ENCODE data around the gene DISP2. TPM values are rescaled to one million over a fixed set of nuclear protein-coding genes. Genes with fewer than 3 reads are reported as not detected.
A peak's percentile ranks its signal among the peaks of the same experiment; 100 is the strongest.

Gene DISP2
- total and polyA plus RNA-seq, 9 of the 15 experiments (the other 6 are each of a cell fraction or from before 2014, with no cell fraction given), result 0.06 to 0.89 (median 0.15) TPM; not detected in 1

DNA sequence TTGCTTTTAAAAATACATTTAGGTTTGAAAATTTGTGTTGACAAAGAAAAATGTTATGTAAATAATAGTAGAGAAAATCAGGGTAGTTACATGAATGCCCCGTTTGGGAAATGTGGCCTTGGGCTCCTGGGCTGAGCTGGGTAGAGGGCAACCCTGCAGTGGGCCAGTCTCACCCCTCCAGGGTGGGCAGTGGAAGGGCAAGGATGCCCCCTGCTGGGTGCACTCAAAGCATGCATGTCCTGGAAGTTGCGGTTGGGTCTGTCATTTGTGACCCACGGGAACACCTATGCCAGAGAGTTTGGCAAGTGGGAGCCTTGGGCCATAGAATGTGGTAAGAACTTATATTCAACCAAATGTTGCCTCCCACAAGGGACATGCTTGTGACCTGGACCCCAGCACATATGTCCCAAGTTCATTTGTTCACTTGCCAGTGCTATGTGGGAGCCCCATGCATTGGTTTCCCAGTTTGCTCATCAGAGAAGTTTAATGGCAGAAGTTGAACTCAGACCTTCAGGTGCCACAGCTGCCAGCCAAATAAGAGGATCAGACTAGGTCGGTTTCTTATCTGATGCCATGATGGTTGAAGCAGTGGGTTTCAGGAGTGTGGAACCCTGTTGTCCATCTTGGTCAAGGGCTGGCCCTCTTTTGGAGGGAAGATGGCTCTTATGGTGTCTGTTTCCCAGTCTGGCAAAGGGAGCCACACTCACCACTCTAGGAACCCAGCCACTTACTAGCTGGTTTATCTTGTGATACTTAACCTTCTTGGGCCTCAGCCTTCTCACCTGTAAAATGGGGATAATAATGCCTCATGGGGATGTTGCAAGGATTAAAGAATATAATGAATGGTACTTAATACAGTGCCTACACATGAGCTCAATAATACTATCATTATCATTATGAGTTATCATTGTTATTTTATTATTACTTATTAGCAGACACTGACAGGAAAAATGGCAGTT, 47.7 kb upstream of the DISP2 start (continued):
- TF ChIP-seq, protein P1, sequence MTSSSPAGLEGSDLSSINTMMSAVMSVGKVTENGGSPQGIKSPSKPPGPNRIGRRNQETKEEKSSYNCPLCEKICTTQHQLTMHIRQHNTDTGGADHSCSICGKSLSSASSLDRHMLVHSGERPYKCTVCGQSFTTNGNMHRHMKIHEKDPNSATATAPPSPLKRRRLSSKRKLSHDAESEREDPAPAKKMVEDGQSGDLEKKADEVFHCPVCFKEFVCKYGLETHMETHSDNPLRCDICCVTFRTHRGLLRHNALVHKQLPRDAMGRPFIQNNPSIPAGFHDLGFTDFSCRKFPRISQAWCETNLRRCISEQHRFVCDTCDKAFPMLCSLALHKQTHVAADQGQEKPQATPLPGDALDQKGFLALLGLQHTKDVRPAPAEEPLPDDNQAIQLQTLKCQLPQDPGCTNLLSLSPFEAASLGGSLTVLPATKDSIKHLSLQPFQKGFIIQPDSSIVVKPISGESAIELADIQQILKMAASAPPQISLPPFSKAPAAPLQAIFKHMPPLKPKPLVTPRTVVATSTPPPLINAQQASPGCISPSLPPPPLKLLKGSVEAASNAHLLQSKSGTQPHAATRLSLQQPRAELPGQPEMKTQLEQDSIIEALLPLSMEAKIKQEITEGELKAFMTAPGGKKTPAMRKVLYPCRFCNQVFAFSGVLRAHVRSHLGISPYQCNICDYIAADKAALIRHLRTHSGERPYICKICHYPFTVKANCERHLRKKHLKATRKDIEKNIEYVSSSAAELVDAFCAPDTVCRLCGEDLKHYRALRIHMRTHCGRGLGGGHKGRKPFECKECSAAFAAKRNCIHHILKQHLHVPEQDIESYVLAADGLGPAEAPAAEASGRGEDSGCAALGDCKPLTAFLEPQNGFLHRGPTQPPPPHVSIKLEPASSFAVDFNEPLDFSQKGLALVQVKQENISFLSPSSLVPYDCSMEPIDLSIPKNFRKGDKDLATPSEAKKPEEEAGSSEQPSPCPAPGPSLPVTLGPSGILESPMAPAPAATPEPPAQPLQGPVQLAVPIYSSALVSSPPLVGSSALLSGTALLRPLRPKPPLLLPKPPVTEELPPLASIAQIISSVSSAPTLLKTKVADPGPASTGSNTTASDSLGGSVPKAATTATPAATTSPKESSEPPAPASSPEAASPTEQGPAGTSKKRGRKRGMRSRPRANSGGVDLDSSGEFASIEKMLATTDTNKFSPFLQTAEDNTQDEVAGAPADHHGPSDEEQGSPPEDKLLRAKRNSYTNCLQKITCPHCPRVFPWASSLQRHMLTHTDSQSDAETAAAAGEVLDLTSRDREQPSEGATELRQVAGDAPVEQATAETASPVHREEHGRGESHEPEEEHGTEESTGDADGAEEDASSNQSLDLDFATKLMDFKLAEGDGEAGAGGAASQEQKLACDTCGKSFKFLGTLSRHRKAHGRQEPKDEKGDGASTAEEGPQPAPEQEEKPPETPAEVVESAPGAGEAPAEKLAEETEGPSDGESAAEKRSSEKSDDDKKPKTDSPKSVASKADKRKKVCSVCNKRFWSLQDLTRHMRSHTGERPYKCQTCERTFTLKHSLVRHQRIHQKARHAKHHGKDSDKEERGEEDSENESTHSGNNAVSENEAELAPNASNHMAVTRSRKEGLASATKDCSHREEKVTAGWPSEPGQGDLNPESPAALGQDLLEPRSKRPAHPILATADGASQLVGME (CRISPR knock-in tag; IDR thresholded peaks at IDR 0.05), result 0 out of 2 replicates have a peak, but pooled peaks have one; percentile 27
- TF ChIP-seq, protein P2, sequence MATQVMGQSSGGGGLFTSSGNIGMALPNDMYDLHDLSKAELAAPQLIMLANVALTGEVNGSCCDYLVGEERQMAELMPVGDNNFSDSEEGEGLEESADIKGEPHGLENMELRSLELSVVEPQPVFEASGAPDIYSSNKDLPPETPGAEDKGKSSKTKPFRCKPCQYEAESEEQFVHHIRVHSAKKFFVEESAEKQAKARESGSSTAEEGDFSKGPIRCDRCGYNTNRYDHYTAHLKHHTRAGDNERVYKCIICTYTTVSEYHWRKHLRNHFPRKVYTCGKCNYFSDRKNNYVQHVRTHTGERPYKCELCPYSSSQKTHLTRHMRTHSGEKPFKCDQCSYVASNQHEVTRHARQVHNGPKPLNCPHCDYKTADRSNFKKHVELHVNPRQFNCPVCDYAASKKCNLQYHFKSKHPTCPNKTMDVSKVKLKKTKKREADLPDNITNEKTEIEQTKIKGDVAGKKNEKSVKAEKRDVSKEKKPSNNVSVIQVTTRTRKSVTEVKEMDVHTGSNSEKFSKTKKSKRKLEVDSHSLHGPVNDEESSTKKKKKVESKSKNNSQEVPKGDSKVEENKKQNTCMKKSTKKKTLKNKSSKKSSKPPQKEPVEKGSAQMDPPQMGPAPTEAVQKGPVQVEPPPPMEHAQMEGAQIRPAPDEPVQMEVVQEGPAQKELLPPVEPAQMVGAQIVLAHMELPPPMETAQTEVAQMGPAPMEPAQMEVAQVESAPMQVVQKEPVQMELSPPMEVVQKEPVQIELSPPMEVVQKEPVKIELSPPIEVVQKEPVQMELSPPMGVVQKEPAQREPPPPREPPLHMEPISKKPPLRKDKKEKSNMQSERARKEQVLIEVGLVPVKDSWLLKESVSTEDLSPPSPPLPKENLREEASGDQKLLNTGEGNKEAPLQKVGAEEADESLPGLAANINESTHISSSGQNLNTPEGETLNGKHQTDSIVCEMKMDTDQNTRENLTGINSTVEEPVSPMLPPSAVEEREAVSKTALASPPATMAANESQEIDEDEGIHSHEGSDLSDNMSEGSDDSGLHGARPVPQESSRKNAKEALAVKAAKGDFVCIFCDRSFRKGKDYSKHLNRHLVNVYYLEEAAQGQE (IDR thresholded peaks at IDR 0.05; ENCODE audit: borderline replicate concordance), result peak; percentile 93
- TF ChIP-seq, protein P2 (CRISPR knock-in tag; IDR thresholded peaks at IDR 0.05; ENCODE audit: low read depth), result no peak
- TF ChIP-seq ATF7 (IDR thresholded peaks at IDR 0.05) (0 out of 2 replicates have a peak, but pooled peaks have one; percentile 13), CC2D1A (IDR thresholded peaks at IDR 0.05) (peak; percentile 76), ZNF764 (CRISPR knock-in tag; IDR thresholded peaks at IDR 0.05; ENCODE audit: low read depth) (no peak), MYNN (IDR thresholded peaks at IDR 0.05) (peak; percentile 81), MYNN (CRISPR knock-in tag; IDR thresholded peaks at IDR 0.05) (no peak), RCOR1 (IDR thresholded peaks at IDR 0.05; ENCODE audit: borderline replicate concordance in 1 of 2, low read depth in 2 of 2, low read length in 2 of 2) (peak in 1 of 2 experiments; percentile 56; a peak in 1 of 4 replicates), HDAC2 (IDR thresholded peaks at IDR 0.05) (0 out of 2 replicates have a peak, but pooled peaks have one; percentile 28)
- TF ChIP-seq, protein P3, sequence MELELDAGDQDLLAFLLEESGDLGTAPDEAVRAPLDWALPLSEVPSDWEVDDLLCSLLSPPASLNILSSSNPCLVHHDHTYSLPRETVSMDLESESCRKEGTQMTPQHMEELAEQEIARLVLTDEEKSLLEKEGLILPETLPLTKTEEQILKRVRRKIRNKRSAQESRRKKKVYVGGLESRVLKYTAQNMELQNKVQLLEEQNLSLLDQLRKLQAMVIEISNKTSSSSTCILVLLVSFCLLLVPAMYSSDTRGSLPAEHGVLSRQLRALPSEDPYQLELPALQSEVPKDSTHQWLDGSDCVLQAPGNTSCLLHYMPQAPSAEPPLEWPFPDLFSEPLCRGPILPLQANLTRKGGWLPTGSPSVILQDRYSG (tag; conservative IDR thresholded peaks at IDR 0.05; ENCODE audit: low read depth), result no peak

Data from K562 (cell line).